GM21717 (cell line): ENCODE measurements around the gene GOSR1.
"Not testable (repeated sequence)": the region's sequence is repeated elsewhere in the genome, so short reads cannot be mapped to it uniquely, and the experiment has no call there.

Experiments used
- ATAC-seq: cut with Tn5 transposase; IDR thresholded peaks from one replicate; pipeline ENCODE4 v1.9.1; 2021; ENCODE audit warnings: mild to moderate bottlenecking, moderate library complexity; ENCODE audit not compliant: unreplicated experiment

The GOSR1 gene

GRCh38 chr17:30541802-30542201 lies 64.6 kb downstream of the GOSR1 start:
- ATAC-seq: no peak

GRCh38 chr17:30543456-30543855 lies 66.2 kb downstream of the GOSR1 start:
- ATAC-seq: no peak

GRCh38 chr17:30545024-30545423 lies 67.8 kb downstream of the GOSR1 start:
- no peak for ATAC-seq

GRCh38 chr17:30547778-30548573 lies 70.8 kb downstream of the GOSR1 start:
- ATAC-seq: no peak

GRCh38 chr17:30549181-30549580 lies 72.0 kb downstream of the GOSR1 start:
- ATAC-seq: not testable (repeated sequence)

- no peak for ATAC-seq
Observed at GRCh38 chr17:30549864-30550511, 72.8 kb downstream of the GOSR1 start.

GRCh38 chr17:30550512-30551273 lies 73.5 kb downstream of the GOSR1 start:
- no peak for ATAC-seq

GRCh38 chr17:30551274-30551995 lies 74.2 kb downstream of the GOSR1 start:
- ATAC-seq: not testable (repeated sequence)

- ATAC-seq: no peak
Observed at GRCh38 chr17:30551996-30552339, 74.8 kb downstream of the GOSR1 start.

GRCh38 chr17:30552994-30553566 lies 75.9 kb downstream of the GOSR1 start:
- no peak for ATAC-seq

GRCh38 chr17:30553823-30554440 lies 76.7 kb downstream of the GOSR1 start:
- ATAC-seq: not testable (repeated sequence)

- ATAC-seq: no peak
Observed at GRCh38 chr17:30554839-30555751, 77.9 kb downstream of the GOSR1 start.

GRCh38 chr17:30555942-30556341 lies 78.7 kb downstream of the GOSR1 start:
- ATAC-seq: no peak

- ATAC-seq: no peak
Observed at GRCh38 chr17:30556374-30557332, 79.4 kb downstream of the GOSR1 start.

GRCh38 chr17:30557916-30558685 lies 80.9 kb downstream of the GOSR1 start:
- ATAC-seq: no peak

- ATAC-seq: no peak
Observed at GRCh38 chr17:30558686-30559545, 81.7 kb downstream of the GOSR1 start.
